GM12892 (cell line): Measurements from ENCODE around the gene DNAH6.

Source experiments
- POLR2A ChIP-seq: IDR thresholded peaks from 2 replicates; pipeline ENCODE4 v1.6.1; 2011; ENCODE audit warnings: low read depth, low read length, control low read depth
- TAF1 ChIP-seq: IDR thresholded peaks from 2 replicates; pipeline ENCODE4 v1.6.1; 2011; ENCODE audit warnings: low read depth, mild to moderate bottlenecking, control low read depth, low read length, borderline replicate concordance

DNA sequence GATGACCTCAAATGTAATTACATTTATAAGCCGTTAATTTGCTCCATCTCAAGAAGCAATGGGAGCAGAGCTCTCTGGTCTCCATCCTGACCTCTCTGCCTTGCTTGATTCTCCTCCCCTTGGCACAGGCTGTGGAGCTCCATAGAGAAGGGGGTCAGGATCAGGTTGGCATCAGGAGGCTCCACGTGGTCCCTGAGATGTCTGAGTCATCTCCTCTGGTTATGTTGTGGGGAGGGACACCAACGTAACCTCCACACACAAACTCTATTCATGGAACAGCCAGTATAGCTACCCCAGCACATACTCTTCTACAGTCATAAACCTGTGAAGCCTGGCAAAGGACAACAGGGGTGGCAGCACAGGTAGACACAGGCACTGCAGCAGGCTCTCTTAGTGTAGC, 335.6 kb downstream of the DNAH6 start:
- no peak for TF ChIP-seq TAF1
- TF ChIP-seq POLR2A, result no peak
